ENCODE data around the gene CCDC51.

The CCDC51 gene

DNA sequence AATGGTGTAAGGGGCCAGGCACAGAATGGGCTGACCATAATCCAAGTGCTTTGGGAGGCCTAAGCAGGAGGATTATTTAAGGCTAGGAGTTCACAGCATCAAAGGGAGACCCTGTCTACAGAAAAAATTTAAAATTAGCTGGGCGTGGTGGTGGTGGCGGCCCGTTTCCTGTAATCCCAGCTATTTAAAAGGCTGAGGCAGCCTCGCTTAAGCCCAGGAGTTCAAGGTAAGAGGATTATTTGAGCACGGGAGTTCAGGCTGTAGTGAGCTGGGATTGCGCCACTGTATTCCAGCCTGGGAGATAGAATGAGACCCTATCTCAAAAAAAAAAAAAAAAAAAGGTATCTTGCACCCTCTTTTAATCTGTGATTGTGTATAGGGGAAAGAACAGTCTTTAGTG, 2.0 kb upstream of the CCDC51 start:
- no peak overlapping the region for H3K4me3 ChIP-seq (ENCODE audit: low read depth, low read length)
- TF ChIP-seq, protein P1, sequence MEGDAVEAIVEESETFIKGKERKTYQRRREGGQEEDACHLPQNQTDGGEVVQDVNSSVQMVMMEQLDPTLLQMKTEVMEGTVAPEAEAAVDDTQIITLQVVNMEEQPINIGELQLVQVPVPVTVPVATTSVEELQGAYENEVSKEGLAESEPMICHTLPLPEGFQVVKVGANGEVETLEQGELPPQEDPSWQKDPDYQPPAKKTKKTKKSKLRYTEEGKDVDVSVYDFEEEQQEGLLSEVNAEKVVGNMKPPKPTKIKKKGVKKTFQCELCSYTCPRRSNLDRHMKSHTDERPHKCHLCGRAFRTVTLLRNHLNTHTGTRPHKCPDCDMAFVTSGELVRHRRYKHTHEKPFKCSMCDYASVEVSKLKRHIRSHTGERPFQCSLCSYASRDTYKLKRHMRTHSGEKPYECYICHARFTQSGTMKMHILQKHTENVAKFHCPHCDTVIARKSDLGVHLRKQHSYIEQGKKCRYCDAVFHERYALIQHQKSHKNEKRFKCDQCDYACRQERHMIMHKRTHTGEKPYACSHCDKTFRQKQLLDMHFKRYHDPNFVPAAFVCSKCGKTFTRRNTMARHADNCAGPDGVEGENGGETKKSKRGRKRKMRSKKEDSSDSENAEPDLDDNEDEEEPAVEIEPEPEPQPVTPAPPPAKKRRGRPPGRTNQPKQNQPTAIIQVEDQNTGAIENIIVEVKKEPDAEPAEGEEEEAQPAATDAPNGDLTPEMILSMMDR (IDR thresholded peaks at IDR 0.05; ENCODE audit: low read depth, low read length, missing control alignments) = no peak
- in situ Hi-C loops (cut with HindIII; ENCODE audit: low sequenced_read_pairs) = loop anchor here (25.0 kb wide), 1 partner anchor 180 kb away; no protein-coding TSS in a partner anchor
- no peak for DNase-seq (ENCODE audit: low read depth)

GRCh38 chr3:48440590-48440958, 655 bp upstream of the CCDC51 start:
- H3K4me3 ChIP-seq (ENCODE audit: low read depth, low read length) = peak overlapping the region; percentile 89
- TF ChIP-seq, protein P1 (IDR thresholded peaks at IDR 0.05; ENCODE audit: low read depth, low read length, missing control alignments) = no peak
- in situ Hi-C loops (cut with HindIII; ENCODE audit: low sequenced_read_pairs) = loop anchor here (25.0 kb wide), 1 partner anchor 178 kb away; no protein-coding TSS in a partner anchor
- DNase-seq (ENCODE audit: low read depth) = no peak

DNA sequence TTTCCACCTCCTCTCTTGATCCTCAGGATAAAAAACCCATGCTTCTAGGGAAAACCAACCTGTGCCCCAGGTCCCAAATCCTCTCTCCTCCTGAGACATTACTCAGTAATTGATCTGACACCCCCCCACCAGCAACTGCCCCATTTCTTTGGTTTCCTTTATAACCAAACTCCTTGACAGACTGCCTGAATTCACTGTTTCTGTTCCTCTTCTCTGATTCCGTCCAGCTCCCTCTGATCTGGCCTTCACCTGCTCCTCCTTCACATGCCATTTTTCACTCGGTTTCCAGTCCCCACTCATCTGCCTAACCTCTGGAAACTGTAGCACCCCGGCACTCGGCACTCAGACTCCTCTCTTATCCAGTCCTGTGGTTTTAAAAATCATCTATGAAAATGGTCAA, 2.1 kb downstream of the CCDC51 start:
- in situ Hi-C loops (cut with HindIII; ENCODE audit: low sequenced_read_pairs) = loop anchor here (5.0 to 25.0 kb wide), 2 partner anchors 41 to 176 kb away; no protein-coding TSS in a partner anchor
- TF ChIP-seq, protein P1 (IDR thresholded peaks at IDR 0.05; ENCODE audit: low read depth, low read length, missing control alignments) = no peak
- no peak for DNase-seq (ENCODE audit: low read depth)
- no peak overlapping the region for H3K4me3 ChIP-seq (ENCODE audit: low read depth, low read length)

- no peak overlapping the region for H3K4me3 ChIP-seq (ENCODE audit: low read depth, low read length)
- TF ChIP-seq, protein P1 (IDR thresholded peaks at IDR 0.05; ENCODE audit: low read depth, low read length, missing control alignments) = no peak
- in situ Hi-C loops (cut with HindIII; ENCODE audit: low sequenced_read_pairs) = loop anchor here (5.0 to 25.0 kb wide), 2 partner anchors 40 to 175 kb away; no protein-coding TSS in a partner anchor
- DNase-seq (ENCODE audit: low read depth) = no peak
Measured at GRCh38 chr3:48436855-48437254, 3.1 kb downstream of the CCDC51 start.

GRCh38 chr3:48436477-48436787, 3.5 kb downstream of the CCDC51 start:
- H3K4me3 ChIP-seq (ENCODE audit: low read depth, low read length) = no peak overlapping the region
- in situ Hi-C loops (cut with HindIII; ENCODE audit: low sequenced_read_pairs) = loop anchor here (5.0 to 25.0 kb wide), 2 partner anchors 39 to 174 kb away; no protein-coding TSS in a partner anchor
- no peak for DNase-seq (ENCODE audit: low read depth)
- TF ChIP-seq, protein P1 (IDR thresholded peaks at IDR 0.05; ENCODE audit: low read depth, low read length, missing control alignments) = no peak

- no peak overlapping the region for H3K4me3 ChIP-seq (ENCODE audit: low read depth, low read length)
- in situ Hi-C loops (cut with HindIII; ENCODE audit: low sequenced_read_pairs) = loop anchor here (5.0 to 25.0 kb wide), 2 partner anchors 39 to 174 kb away; no protein-coding TSS in a partner anchor
- DNase-seq (ENCODE audit: low read depth) = peak; percentile 73
- TF ChIP-seq, protein P1 (IDR thresholded peaks at IDR 0.05; ENCODE audit: low read depth, low read length, missing control alignments) = peak; percentile 100
Measured at GRCh38 chr3:48435774-48436476, 4.0 kb downstream of the CCDC51 start.

All from astrocyte of the cerebellum (primary cell).